Dendritic cell treated with granulocyte-macrophage colony-stimulating factor and Interleukin-4, amounts not matched to agents 40 ng/mL and 50 ng/mL, for 4 days (primary cell): Measurements from ENCODE around the gene IFT20.
"Not testable (repeated sequence)": the region's sequence is repeated elsewhere in the genome, so short reads cannot be mapped to it uniquely, and the experiment has no call there.

Experiments used
- H3K27ac Mint-ChIP-seq: one replicate; pipeline ENCODE4 v1.8.0; 2022; ENCODE audit warnings: mild to moderate bottlenecking, mixed read lengths
- H3K27me3 Mint-ChIP-seq: one replicate; pipeline ENCODE4 v1.8.0; 2022; ENCODE audit warnings: mild to moderate bottlenecking, mixed read lengths
- H3K36me3 Mint-ChIP-seq: one replicate; pipeline ENCODE4 v1.8.0; 2022; ENCODE audit warnings: low read depth, mixed read lengths
- H3K4me1 Mint-ChIP-seq: one replicate; pipeline ENCODE4 v1.8.0; 2022; ENCODE audit warnings: low read depth, mixed read lengths
- H3K4me3 Mint-ChIP-seq: one replicate; pipeline ENCODE4 v1.8.0; 2022; ENCODE audit warnings: mild to moderate bottlenecking, moderate library complexity, mixed read lengths
- H3K9me3 Mint-ChIP-seq: one replicate; pipeline ENCODE4 v1.8.0; 2022; ENCODE audit warnings: mixed read lengths
- intact Hi-C: fragments of 100-400 bp; cut with micrococcal nuclease; formaldehyde crosslinking; loops from one replicate; pipeline ENCODE4 v1.15.0; 2022

IFT20 gene

DNA sequence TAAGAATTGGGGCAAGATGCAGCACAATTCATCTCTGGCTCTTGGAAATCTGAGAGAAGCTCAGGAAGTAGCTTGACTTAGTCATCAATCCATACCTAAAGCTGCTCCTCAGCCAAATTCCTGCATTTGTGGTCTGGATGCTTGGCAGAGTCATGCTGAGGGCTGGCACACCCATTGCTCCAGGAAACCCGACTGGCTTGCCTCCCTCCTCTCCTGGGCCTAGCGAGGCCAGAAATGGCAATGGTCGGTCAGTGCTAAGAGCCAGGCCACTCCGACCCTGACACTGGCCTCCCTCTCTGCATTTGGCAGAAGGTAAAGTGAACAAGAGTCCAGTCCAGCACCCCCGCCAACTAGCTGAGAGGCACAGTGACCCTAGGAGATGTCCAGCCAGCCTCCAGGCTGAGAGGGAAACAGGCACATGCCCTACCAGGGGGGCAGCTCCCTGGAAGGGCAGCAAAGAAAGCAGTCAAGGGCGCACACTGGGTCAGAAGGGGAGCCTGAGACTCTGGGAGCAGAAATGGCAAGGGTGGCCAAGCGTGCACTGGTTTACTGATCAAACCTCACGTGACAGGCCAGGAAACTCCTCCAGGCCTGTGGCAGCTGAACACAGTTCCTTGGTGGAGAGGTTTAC is 12.1 kb upstream of the IFT20 start:
- intact Hi-C loops: no loop called here
- no peak overlapping the region for H3K4me3 Mint-ChIP-seq
- H3K36me3 Mint-ChIP-seq: peaks cover 100% of the 10 kb centered on the region
- no peaks in the 10 kb centered on the region for H3K4me1 Mint-ChIP-seq
- no peaks in the 10 kb centered on the region for H3K9me3 Mint-ChIP-seq
- H3K27me3 Mint-ChIP-seq: no peaks in the 10 kb centered on the region
- no peak overlapping the region for H3K27ac Mint-ChIP-seq

DNA sequence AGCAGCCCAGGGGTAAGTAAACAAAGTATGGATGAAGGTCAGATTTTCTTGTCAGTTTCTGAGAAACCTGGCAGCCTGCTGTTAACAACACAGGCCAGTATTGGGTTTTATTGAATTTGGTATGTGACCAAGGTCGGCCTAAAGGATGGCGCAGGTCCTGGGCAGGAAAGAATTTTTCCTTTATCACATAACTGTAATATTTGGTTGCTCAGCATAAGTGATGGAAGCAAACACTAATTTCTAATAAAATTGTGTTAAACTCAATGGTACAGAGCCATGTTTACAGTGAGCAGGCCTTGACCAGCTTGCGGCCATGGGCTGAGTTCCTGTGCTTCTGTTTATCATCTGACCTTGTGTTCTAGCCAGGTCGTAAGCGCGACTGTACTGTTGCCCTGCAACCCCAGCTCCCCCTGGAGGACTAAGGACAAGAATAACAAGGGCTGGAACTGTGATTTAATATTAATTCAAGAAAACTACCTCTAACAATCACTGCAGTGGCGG is 11.5 kb upstream of the IFT20 start:
- intact Hi-C loops: no loop called here
- H3K4me3 Mint-ChIP-seq: no peak overlapping the region
- no peak overlapping the region for H3K27ac Mint-ChIP-seq
- no peaks in the 10 kb centered on the region for H3K4me1 Mint-ChIP-seq
- no peaks in the 10 kb centered on the region for H3K27me3 Mint-ChIP-seq
- H3K9me3 Mint-ChIP-seq: no peaks in the 10 kb centered on the region
- peaks cover 100% of the 10 kb centered on the region for H3K36me3 Mint-ChIP-seq

DNA sequence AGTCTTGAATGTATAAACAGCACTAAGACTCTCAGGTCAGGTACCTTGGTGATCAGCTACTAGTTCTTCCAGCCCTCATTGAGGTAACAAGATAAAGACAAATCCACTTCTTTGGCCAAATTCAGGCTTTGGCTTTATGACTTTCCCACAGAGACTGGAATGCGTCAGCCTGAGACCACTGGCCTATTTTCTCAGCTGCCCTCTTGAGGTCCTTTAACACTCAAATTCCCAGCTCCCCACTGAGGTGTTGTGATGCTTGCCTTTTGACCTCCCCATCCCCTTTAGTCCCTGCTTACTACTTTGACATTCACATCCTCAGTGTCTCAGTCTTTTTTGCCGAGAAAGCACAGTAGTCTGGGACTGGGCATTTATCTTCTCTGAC is 10.9 kb upstream of the IFT20 start:
- Mint-ChIP-seq H3K27ac (no peak overlapping the region), H3K36me3 (peaks cover 100% of the 10 kb centered on the region), H3K27me3 (no peaks in the 10 kb centered on the region), H3K4me3 (no peak overlapping the region), H3K9me3 (no peaks in the 10 kb centered on the region), H3K4me1 (no peaks in the 10 kb centered on the region)
- intact Hi-C loops: no loop called here

DNA sequence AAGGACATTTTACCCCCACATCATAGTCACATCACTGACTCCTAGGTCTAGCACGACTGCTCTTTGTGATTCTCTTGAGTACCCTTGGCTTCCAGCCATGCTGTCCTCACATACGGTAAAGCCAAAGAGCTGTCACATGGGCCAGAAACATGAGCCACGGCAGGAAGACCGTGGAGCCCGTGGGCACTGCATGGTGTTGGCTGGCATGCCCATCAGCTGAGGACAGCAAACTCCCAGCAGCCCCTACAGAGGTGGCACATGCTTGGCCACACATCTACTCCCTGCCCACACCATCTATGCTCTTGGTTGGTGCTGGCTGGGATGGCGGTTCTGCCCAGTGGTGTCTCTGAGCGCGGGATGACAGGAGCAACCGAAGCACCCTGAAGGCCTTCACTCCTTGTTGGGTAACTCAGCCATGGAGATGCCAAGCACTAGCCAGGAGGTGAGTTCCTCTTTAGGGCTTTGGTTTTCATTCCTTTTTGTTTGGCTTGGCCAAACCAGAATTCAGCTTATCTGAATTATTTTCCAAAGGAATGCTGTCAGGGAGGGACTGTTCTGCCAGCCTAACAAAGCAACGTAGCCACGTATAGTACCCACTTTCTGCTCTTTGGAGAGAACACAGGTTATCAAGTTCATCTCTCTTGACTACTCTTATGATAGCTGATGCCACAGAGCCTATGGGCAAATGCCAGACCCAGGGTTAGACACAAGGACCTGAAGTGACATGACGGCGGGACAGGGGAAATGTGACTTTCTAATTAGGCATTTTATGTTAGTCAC is 10.3 kb upstream of the IFT20 start:
- Mint-ChIP-seq H3K9me3 (no peaks in the 10 kb centered on the region), H3K27me3 (no peaks in the 10 kb centered on the region), H3K4me1 (no peaks in the 10 kb centered on the region), H3K36me3 (peaks cover 100% of the 10 kb centered on the region), H3K27ac (no peak overlapping the region), H3K4me3 (no peak overlapping the region)
- intact Hi-C loops: no loop called here

DNA sequence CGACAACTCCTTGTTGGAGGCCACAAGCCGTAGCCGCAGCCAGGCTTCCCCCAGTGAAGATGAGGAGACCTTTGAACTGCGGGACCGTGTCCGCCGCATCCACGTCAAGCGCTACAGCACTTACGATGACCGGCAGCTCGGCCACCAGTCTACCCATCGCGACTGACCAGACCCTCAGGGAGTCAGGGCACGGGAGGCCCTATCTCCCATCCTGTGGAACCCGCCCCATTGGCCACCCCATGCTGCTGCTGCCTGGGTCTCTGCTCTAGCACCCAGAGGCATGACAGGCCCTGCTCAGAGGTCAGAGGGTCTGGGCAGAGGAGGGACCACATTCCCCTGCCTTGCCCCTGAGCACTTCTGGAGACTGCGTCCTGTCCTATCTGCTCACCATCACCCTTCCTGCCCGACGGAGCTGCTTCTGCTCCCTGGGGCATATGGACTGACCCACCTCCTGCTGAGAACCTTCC is 9.2 kb upstream of the IFT20 start:
- H3K27me3 Mint-ChIP-seq: no peaks in the 10 kb centered on the region
- no peak overlapping the region for H3K27ac Mint-ChIP-seq
- H3K9me3 Mint-ChIP-seq: no peaks in the 10 kb centered on the region
- intact Hi-C loops: no loop called here
- H3K36me3 Mint-ChIP-seq: peaks cover 100% of the 10 kb centered on the region
- H3K4me3 Mint-ChIP-seq: no peak overlapping the region
- H3K4me1 Mint-ChIP-seq: no peaks in the 10 kb centered on the region

DNA sequence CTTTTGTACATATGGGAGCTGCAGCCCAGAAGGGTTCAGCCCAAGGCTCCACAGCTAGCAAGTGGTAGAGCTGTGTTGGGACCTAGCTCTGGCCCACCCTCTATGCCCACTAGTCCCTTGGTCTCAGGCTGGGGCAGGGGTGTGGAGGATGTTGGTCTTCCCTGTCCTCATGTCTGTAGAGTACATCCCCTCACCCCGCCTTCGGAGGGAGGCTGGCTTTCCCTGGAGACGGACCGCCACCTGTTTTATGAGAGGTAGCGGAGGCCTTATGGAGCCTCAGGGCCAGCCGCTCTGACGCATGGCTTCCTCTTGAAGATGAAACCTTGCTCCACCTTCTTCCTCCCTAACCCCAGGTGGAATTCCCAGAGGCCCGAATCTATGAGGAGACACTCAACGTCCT is 8.7 kb upstream of the IFT20 start:
- Mint-ChIP-seq H3K9me3 (no peaks in the 10 kb centered on the region), H3K4me3 (no peak overlapping the region), H3K27me3 (no peaks in the 10 kb centered on the region), H3K27ac (no peak overlapping the region), H3K4me1 (no peaks in the 10 kb centered on the region), H3K36me3 (peaks cover 100% of the 10 kb centered on the region)
- intact Hi-C loops: no loop called here

DNA sequence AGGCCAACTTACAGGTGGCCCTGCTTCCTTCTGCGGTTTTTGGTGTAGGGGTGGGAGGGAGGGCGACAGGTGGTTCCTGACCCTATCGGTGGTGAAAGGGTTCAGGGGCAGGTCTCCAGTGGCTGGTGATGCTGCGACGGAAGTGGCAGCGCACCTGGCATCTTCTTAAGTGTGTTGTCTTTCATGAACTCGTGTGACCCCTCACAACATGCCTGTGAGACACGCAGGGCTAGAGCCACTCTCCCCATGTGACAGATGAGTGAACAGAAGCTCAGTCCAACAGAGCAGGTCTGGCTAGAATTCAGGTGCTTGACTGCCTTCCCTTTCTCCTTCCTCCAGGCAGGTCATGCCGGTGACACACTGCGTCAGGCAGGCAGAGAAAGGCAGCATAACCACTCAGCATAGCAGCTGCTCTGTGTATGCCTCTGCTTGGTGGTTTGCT is 8.2 kb upstream of the IFT20 start:
- peaks cover 96% of the 10 kb centered on the region for H3K36me3 Mint-ChIP-seq
- intact Hi-C loops: no loop called here

DNA sequence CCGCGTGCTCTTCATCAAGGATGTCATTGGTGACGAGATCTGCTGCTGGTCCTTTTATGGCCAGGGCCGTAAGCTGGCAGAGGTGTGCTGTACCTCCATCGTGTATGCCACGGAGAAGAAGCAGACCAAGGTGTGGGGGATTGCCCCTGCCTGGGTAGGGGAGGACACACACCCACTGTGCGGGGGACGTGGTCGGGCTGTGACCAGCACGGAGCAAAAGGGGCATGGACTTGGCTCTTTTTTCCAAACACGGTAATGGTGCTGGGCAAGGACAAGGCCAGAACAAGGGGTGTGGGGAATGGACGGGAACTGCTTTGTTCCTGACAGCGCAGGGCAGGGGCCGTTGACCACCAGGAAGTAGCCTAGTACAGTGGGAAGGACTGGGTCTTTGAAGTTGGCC is 7.0 kb upstream of the IFT20 start:
- intact Hi-C loops: no loop called here
- Mint-ChIP-seq H3K4me1 (peaks cover 14% of the 10 kb centered on the region), H3K9me3 (no peaks in the 10 kb centered on the region), H3K27ac (no peak overlapping the region), H3K27me3 (no peaks in the 10 kb centered on the region), H3K4me3 (no peak overlapping the region), H3K36me3 (peaks cover 90% of the 10 kb centered on the region)

More for the DNA sequence above, 8.2 kb upstream of the IFT20 start:
- H3K4me3 Mint-ChIP-seq: no peak overlapping the region
- H3K4me1 Mint-ChIP-seq: peaks cover 2% of the 10 kb centered on the region
- no peak overlapping the region for H3K27ac Mint-ChIP-seq
- H3K9me3 Mint-ChIP-seq: no peaks in the 10 kb centered on the region
- H3K27me3 Mint-ChIP-seq: no peaks in the 10 kb centered on the region

DNA sequence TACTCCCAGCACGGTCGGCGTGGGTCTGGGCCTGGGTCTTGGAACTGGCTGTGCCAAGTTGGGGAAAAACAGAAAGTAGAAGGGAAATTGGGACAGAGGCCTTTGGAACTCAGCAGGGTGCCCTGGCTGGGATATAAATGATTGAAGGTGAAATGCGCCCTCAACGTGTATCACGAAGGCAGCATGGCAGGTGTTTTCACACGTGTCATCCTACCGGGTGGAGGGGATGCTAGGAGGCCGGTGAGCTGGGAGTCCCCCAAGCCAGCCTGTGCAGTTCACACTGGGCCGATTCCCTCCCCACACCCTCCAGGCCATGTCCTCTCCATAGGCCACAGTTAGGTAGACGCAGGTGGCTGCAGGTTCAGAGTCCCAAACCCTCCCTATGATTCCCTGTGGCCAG is 6.2 kb upstream of the IFT20 start:
- Mint-ChIP-seq H3K4me3 (no peak overlapping the region), H3K36me3 (peaks cover 82% of the 10 kb centered on the region), H3K9me3 (no peaks in the 10 kb centered on the region), H3K27me3 (no peaks in the 10 kb centered on the region), H3K27ac (no peak overlapping the region), H3K4me1 (peaks cover 21% of the 10 kb centered on the region)
- intact Hi-C loops: no loop called here

DNA sequence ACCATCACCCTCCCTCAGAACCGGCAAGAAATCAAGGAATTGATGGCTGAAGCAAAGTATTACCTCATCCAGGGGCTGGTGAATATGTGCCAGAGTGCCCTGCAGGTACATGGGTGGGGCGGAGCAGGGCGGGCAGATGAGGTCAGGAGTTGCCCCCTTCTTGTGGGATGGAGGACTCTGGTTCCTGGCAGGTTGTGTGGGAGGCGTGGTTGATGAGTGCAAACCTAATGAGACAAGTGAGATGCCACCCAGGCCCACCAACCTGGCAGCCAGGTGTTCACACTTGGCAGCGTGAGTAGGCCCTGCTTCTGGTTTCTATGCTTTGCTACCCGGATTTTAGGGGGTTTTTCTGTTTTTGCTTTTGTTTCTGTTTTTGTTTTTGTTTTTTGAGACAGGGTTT is 5.1 kb upstream of the IFT20 start:
- H3K27me3 Mint-ChIP-seq: no peaks in the 10 kb centered on the region
- H3K27ac Mint-ChIP-seq: peak overlapping the region; percentile 13
- intact Hi-C loops: no loop called here
- H3K9me3 Mint-ChIP-seq: no peaks in the 10 kb centered on the region
- H3K4me1 Mint-ChIP-seq: peaks cover 26% of the 10 kb centered on the region
- H3K36me3 Mint-ChIP-seq: peaks cover 79% of the 10 kb centered on the region
- no peak overlapping the region for H3K4me3 Mint-ChIP-seq

DNA sequence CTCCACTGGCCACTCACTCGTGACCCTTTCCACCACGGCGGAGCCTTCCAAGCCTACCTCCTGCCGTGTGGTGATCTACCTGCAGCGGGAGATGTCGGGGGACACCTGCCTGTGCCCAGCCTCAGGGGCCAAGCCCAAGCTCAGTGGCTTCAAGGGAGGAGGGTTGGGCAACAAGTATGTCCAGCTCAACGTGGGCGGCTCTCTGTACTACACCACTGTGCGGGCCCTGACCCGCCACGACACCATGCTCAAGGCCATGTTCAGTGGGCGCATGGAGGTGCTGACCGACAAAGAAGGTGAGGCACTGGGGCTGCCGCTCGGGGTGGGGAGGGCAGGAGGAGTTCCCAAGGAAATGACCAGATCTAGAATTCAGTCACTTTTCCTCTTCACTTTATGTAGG is 4.2 kb upstream of the IFT20 start:
- intact Hi-C loops: no loop called here
- Mint-ChIP-seq H3K27ac (no peak overlapping the region), H3K36me3 (peaks cover 78% of the 10 kb centered on the region), H3K27me3 (no peaks in the 10 kb centered on the region), H3K4me1 (peaks cover 31% of the 10 kb centered on the region), H3K4me3 (no peak overlapping the region), H3K9me3 (no peaks in the 10 kb centered on the region)

DNA sequence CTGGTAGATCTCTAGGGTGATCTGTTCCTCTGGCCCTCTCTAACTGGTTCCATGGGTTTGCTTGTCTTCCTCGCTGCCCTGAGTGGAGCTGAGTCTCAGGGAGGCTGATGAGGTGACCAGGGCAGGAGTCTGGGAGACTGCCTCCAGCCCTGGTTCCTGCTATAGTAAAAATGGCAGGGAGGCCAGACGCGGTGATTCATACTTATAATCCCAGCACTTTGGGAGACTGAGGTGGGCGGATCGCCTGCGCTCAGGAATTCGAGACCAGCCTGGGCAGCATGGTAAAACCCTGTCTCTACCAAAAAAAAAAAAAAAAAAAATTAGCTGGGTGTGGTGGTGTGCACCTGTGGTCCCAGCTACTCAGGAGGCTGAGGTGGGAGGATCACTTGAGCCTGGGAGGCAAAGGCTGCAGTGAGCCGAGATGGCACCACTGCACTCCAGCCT is 3.5 kb upstream of the IFT20 start:
- H3K4me3 Mint-ChIP-seq, H3K27ac Mint-ChIP-seq, H3K27me3 Mint-ChIP-seq, intact Hi-C loops, H3K9me3 Mint-ChIP-seq: not testable (repeated sequence)
- peaks cover 72% of the 10 kb centered on the region for H3K36me3 Mint-ChIP-seq
- H3K4me1 Mint-ChIP-seq: peaks cover 38% of the 10 kb centered on the region

DNA sequence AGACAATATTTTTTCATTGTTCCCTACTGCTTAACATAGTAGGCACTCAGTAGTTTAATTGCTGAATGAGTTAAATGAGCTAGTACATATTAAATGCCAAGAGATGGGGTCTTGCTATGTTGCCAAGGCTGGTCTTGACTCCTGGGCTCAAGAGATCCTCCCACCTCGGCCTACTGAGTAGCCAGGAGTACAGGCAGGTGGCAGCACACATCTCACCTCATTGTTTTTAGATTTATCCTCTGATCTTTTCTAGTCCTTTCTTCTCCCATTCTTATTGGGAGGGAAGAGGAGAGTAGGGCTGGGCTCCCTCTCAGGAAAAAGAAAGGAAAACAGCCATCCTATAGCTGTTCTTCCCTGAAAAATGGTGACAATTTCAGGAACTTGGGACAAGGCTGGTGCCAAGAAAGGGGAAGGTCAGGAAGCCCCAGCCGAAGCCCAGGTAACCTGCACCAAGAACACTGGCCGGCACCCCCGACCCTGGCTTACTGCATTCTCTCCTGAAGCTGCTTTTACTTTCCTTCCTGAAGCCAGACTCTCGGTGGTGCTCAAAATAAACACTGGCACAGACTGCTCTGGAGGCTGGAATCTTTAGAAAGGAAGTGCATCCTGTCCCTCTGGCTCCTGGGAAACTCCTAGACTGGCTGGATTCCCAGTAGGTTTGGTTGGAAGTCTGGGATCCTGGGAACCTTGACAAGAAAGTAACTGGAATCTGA is 2.9 kb upstream of the IFT20 start:
- Mint-ChIP-seq H3K27me3 (no peaks in the 10 kb centered on the region), H3K4me1 (peaks cover 44% of the 10 kb centered on the region), H3K4me3 (no peak overlapping the region), H3K36me3 (peaks cover 66% of the 10 kb centered on the region), H3K9me3 (no peaks in the 10 kb centered on the region), H3K27ac (no peak overlapping the region)
- intact Hi-C loops: no loop called here
